ENCODE data around the gene NID1. TPM values are rescaled to one million over a fixed set of nuclear protein-coding genes. Genes with fewer than 3 reads are reported as not detected.
A peak's percentile ranks its signal among the peaks of the same experiment; 100 is the strongest.

The NID1 gene
- total and polyA plus RNA-seq, 2 of the 4 experiments (the other 2 are of a cell fraction): 21.9 to 83.3 TPM

DNA sequence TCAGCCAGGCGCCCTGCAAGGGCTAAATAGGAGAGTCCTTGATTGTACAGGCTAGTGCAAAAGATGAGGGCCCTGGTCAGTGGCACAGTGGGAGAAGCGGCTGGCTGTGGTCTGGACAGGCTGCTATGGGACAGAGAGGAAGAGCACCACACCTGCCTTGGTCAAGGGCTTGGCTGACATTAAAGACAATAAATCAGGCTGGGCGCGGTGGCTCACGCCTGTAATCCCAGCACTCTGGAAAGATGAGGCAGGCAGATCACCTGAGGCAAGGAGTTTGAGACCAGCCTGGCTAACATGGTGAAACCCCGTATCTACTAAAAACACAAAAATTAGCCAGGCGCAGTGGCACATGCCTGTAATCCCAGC lies 62.9 kb downstream of the NID1 start:
- no peak overlapping the region; the same call in 1 of the 2 replicates for H2BK120ac ChIP-seq (ENCODE audit: low read depth, low read length)
- POLR2A ChIA-PET (ENCODE audit: unreplicated experiment): no interaction called here
- no peak overlapping the region for H3K23ac ChIP-seq (ENCODE audit: low read depth, low read length)
- no peak overlapping the region for H4K8ac ChIP-seq (ENCODE audit: low read depth in 2 of 2, low read length in 2 of 2)
- H2AFZ ChIP-seq (replicated peaks; ENCODE audit: low read length, poor library complexity): no peak overlapping the region
- H3K36me3 ChIP-seq (ENCODE audit: control insufficient read depth, insufficient read depth, low read length): peaks cover 19% of the 10 kb centered on the region
- dilution Hi-C loops (cut with HindIII; ENCODE audit: low sequenced_read_pairs, unreplicated experiment): no loop called here
- no TSS peak for BruUV-seq (replicated peaks)
- H3K56ac ChIP-seq (ENCODE audit: extremely low read depth, insufficient read depth, low read length): no peak overlapping the region
- H4K91ac ChIP-seq (ENCODE audit: insufficient read depth, low read depth, low read length): no peak overlapping the region
- no peak overlapping the region for H3K9ac ChIP-seq (ENCODE audit: low read depth, low read length)
- H3K27ac ChIP-seq (ENCODE audit: insufficient read depth, low read length): no peak overlapping the region
- 0 out of 2 replicates have a peak overlapping the region, but pooled peaks have one; percentile 15 for H3K4ac ChIP-seq (ENCODE audit: low read depth, low read length)
- WGBS, 2 experiments (ENCODE audit: extremely low coverage in 2 of 2, insufficient read length in 1 of 2): 100% methylated on average over 3 of the region's 7 CpGs; no CpG with 5 or more reads in 1 of the 2 experiments
- no peak overlapping the region for H2BK20ac ChIP-seq (ENCODE audit: low read depth, low read length)
- H2AK9ac ChIP-seq (replicated peaks; ENCODE audit: low read depth, low read length, poor library complexity): no peak overlapping the region
- H2BK5ac ChIP-seq (ENCODE audit: low read depth, low read length, poor library complexity, severe bottlenecking): no peak overlapping the region
- no peaks in the 10 kb centered on the region for H3K27me3 ChIP-seq (ENCODE audit: control insufficient read depth, insufficient read depth, low read length)
- H3K14ac ChIP-seq (replicated peaks; ENCODE audit: low read depth, low read length): no peak overlapping the region
- intact Hi-C loops (cut with micrococcal nuclease): no loop called here
- peak overlapping the region; percentile 85; the same call in 1 of the 2 replicates for H2AK5ac ChIP-seq (ENCODE audit: low read depth, low read length)
- peaks cover 15% of the 10 kb centered on the region for H3K4me1 ChIP-seq (ENCODE audit: control insufficient read depth, insufficient read depth, low read length)
- H3K18ac ChIP-seq (ENCODE audit: low read depth, low read length): no peak overlapping the region
- CTCF ChIA-PET: no interaction called here
- ATAC-seq (ENCODE audit: low read depth): no peak
- H3K4me2 ChIP-seq (ENCODE audit: low read depth, low read length): no peak overlapping the region
- no peaks in the 10 kb centered on the region for H3K9me3 ChIP-seq (ENCODE audit: control insufficient read depth, insufficient read depth, low read length)
- H3K4me3 ChIP-seq (ENCODE audit: insufficient read depth, low read depth, low read length): no peak overlapping the region
- no peaks in the 10 kb centered on the region for H4K20me1 ChIP-seq (ENCODE audit: insufficient read depth, low read length)
- TF ChIP-seq, protein P1, sequence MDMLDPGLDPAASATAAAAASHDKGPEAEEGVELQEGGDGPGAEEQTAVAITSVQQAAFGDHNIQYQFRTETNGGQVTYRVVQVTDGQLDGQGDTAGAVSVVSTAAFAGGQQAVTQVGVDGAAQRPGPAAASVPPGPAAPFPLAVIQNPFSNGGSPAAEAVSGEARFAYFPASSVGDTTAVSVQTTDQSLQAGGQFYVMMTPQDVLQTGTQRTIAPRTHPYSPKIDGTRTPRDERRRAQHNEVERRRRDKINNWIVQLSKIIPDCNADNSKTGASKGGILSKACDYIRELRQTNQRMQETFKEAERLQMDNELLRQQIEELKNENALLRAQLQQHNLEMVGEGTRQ (IDR thresholded peaks at IDR 0.05; ENCODE audit: low read depth, low read length): no peak
- TF ChIP-seq RFX5 (IDR thresholded peaks at IDR 0.05; ENCODE audit: low read depth, low read length) (no peak), RCOR1 (IDR thresholded peaks at IDR 0.05; ENCODE audit: insufficient replicate concordance, low read length) (no peak), MAFK (IDR thresholded peaks at IDR 0.05; ENCODE audit: low read depth, low read length) (no peak), MAZ (IDR thresholded peaks at IDR 0.05; ENCODE audit: borderline replicate concordance, low read depth, low read length) (no peak), FOS (IDR thresholded peaks at IDR 0.05; ENCODE audit: low read depth, low read length) (no peak), NFE2L2 (IDR thresholded peaks at IDR 0.05; ENCODE audit: low read depth, low read length) (no peak), BHLHE40 (IDR thresholded peaks at IDR 0.05; ENCODE audit: low read depth, low read length) (no peak), SMC3 (IDR thresholded peaks at IDR 0.05; ENCODE audit: low read depth, low read length) (no peak), POLR2A (IDR thresholded peaks at IDR 0.05; ENCODE audit: low read depth, low read length) (no peak)
- TF ChIP-seq, protein P2, sequence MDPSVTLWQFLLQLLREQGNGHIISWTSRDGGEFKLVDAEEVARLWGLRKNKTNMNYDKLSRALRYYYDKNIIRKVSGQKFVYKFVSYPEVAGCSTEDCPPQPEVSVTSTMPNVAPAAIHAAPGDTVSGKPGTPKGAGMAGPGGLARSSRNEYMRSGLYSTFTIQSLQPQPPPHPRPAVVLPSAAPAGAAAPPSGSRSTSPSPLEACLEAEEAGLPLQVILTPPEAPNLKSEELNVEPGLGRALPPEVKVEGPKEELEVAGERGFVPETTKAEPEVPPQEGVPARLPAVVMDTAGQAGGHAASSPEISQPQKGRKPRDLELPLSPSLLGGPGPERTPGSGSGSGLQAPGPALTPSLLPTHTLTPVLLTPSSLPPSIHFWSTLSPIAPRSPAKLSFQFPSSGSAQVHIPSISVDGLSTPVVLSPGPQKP (IDR thresholded peaks at IDR 0.05; ENCODE audit: borderline replicate concordance, low read depth, low read length): no peak
- TF ChIP-seq, protein P3, sequence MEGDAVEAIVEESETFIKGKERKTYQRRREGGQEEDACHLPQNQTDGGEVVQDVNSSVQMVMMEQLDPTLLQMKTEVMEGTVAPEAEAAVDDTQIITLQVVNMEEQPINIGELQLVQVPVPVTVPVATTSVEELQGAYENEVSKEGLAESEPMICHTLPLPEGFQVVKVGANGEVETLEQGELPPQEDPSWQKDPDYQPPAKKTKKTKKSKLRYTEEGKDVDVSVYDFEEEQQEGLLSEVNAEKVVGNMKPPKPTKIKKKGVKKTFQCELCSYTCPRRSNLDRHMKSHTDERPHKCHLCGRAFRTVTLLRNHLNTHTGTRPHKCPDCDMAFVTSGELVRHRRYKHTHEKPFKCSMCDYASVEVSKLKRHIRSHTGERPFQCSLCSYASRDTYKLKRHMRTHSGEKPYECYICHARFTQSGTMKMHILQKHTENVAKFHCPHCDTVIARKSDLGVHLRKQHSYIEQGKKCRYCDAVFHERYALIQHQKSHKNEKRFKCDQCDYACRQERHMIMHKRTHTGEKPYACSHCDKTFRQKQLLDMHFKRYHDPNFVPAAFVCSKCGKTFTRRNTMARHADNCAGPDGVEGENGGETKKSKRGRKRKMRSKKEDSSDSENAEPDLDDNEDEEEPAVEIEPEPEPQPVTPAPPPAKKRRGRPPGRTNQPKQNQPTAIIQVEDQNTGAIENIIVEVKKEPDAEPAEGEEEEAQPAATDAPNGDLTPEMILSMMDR (conservative IDR thresholded peaks at IDR 0.05; ENCODE audit: low read depth, low read length): no peak
- DNase-seq: no peak
- no peak overlapping the region for H2BK15ac ChIP-seq (ENCODE audit: low read depth, low read length)
- no peak overlapping the region for H4K5ac ChIP-seq (ENCODE audit: low read depth, low read length)
- in situ Hi-C loops (cut with MboI; ENCODE audit: low sequenced_read_pairs): no loop called here
- H3K79me1 ChIP-seq (ENCODE audit: low read depth in 1 of 2, low read length in 2 of 2): peaks cover 4 to 17% of the 10 kb centered on the region in 2 experiments; a peak in 3 of 4 replicates
- H3K9me1 ChIP-seq (ENCODE audit: insufficient read depth, low read length): peaks cover 9% of the 10 kb centered on the region; the same call in 1 of the 2 replicates
